AG04450 (cell line): ENCODE measurements around the gene RMC1. TPM values are rescaled to one million over a fixed set of nuclear protein-coding genes. Genes with fewer than 3 reads are reported as not detected.

Source experiments
- CTCF ChIA-PET: fragments of 300-600, 350-600 bp; formaldehyde crosslinking; extraction: SDS; loops from one replicate; lab custom pipeline; 2022; ENCODE audit warnings: antibody characterized with exemption, inconsistent platforms; lab: Charles Lee
- POLR2A ChIA-PET: fragments of 350-600 bp; formaldehyde crosslinking; extraction: SDS; loops from one replicate; lab custom pipeline; 2021; ENCODE audit warnings: antibody characterized with exemption, inconsistent platforms; lab: Yijun Ruan, JAX
- DNase-seq: peaks from one replicate; pipeline ENCODE4 v3.0.0-alpha.2; 2011; ENCODE audit warnings: low read depth, low spot score
- H3K27ac ChIP-seq: one replicate; pipeline ENCODE4 v1.5.1; 2012; ENCODE audit warnings: low read depth, low read length, control low read depth
- H3K27me3 ChIP-seq: one replicate; pipeline ENCODE4 v1.6.0; 2012; ENCODE audit warnings: low read length; ENCODE audit not compliant: control insufficient read depth, insufficient read depth
- H3K4me3 ChIP-seq: 2 replicates; pipeline ENCODE4 v1.5.1; 2011; ENCODE audit warnings: mild to moderate bottlenecking, low read depth, low read length, control low read depth
- H3K9me3 ChIP-seq: 2 replicates; pipeline ENCODE4 v1.5.1; 2012; ENCODE audit warnings: low read length; ENCODE audit not compliant: control insufficient read depth, insufficient read depth
- CTCF ChIP-seq: IDR thresholded peaks from 2 replicates; pipeline ENCODE4 v1.5.1; 2011; ENCODE audit warnings: low read depth, low read length, control low read depth, inconsistent platforms
- polyA plus RNA-seq: library from polyadenylated mRNA; depleted of rRNA; stranded (reverse); fragments of >200 nt; gene quantifications from 2 replicates; pipeline ENCODE4 v1.2.3, GENCODE V29; 2011

RMC1 gene
- polyA plus RNA-seq, 1 experiment = 16.3 TPM

- no peak for DNase-seq
- Histone ChIP-seq H3K27me3 (no peaks in the 10 kb centered on the region), H3K9me3 (no peaks in the 10 kb centered on the region), H3K4me3 (no peak overlapping the region), H3K27ac (no peak overlapping the region)
- ChIA-PET POLR2A (interaction anchor here (0.6 kb wide), 1 partner anchor 61 kb away, joined by 3 read pairs; no protein-coding TSS in a partner anchor), CTCF (interaction anchor here (0.7 kb wide), 1 partner anchor 531 kb away, joined by 4 read pairs; no protein-coding TSS in a partner anchor)
- no peak for TF ChIP-seq CTCF
Observed at GRCh38 chr18:23545247-23545789, 42.0 kb downstream of the RMC1 start.

GRCh38 chr18:23547306-23547705, 44.0 kb downstream of the RMC1 start:
- TF ChIP-seq CTCF = no peak
- DNase-seq = no peak
- Histone ChIP-seq H3K4me3 (no peak overlapping the region), H3K9me3 (no peaks in the 10 kb centered on the region), H3K27ac (no peak overlapping the region), H3K27me3 (no peaks in the 10 kb centered on the region)
- POLR2A ChIA-PET = no interaction called here
- CTCF ChIA-PET = interaction anchor here (0.8 kb wide), 1 partner anchor 156 kb away, joined by 4 read pairs; no protein-coding TSS in a partner anchor

GRCh38 chr18:23547846-23548245, 44.5 kb downstream of the RMC1 start:
- no peak for DNase-seq
- H3K4me3 ChIP-seq = no peak overlapping the region
- H3K27ac ChIP-seq = no peak overlapping the region
- ChIA-PET CTCF (interaction anchor here (0.8 kb wide), 1 partner anchor 156 kb away, joined by 4 read pairs; no protein-coding TSS in a partner anchor), POLR2A (no interaction called here)
- no peak for TF ChIP-seq CTCF
- no peaks in the 10 kb centered on the region for H3K9me3 ChIP-seq
- no peaks in the 10 kb centered on the region for H3K27me3 ChIP-seq

- POLR2A ChIA-PET = no interaction called here
- no peak for DNase-seq
- CTCF ChIA-PET = no interaction called here
- Histone ChIP-seq H3K4me3 (no peak overlapping the region), H3K27me3 (no peaks in the 10 kb centered on the region), H3K9me3 (no peaks in the 10 kb centered on the region), H3K27ac (no peak overlapping the region)
- TF ChIP-seq CTCF = no peak
Observed at GRCh38 chr18:23548275-23548674, 45.0 kb downstream of the RMC1 start.

- DNase-seq = no peak
- ChIA-PET CTCF (no interaction called here), POLR2A (no interaction called here)
- Histone ChIP-seq H3K4me3 (no peak overlapping the region), H3K9me3 (no peaks in the 10 kb centered on the region), H3K27me3 (no peaks in the 10 kb centered on the region), H3K27ac (no peak overlapping the region)
- TF ChIP-seq CTCF = no peak
Observed at GRCh38 chr18:23548719-23549118, 45.4 kb downstream of the RMC1 start.
